ENCODE results near the gene TMEM165.
A peak's percentile ranks its signal among the peaks of the same experiment; 100 is the strongest.

The TMEM165 gene

GRCh38 chr4:55369968-55370367 lies 25.8 kb upstream of the TMEM165 start:
- no peak for DNase-seq

DNA sequence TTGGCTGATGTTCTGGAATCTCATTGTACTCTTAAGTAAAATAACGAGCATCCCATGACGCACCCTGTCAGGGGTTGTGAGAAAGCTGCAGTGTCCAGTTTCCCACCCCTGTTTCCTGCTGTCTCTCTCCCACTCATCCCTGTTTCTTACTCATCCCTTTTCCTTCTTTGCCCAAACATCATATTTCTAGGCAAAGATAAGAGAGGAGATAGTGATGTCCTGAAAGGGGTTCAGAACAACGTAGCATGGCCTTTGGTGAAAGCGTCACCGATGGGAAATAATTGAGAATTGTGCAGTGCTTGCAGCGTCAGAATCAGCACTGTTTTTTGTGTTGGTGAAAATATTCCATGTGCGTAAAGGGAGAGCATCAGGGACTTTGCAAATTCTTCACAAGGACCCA lies 23.5 kb upstream of the TMEM165 start:
- no peak for DNase-seq

GRCh38 chr4:55373461-55373860 lies 22.3 kb upstream of the TMEM165 start:
- DNase-seq: no peak

DNA sequence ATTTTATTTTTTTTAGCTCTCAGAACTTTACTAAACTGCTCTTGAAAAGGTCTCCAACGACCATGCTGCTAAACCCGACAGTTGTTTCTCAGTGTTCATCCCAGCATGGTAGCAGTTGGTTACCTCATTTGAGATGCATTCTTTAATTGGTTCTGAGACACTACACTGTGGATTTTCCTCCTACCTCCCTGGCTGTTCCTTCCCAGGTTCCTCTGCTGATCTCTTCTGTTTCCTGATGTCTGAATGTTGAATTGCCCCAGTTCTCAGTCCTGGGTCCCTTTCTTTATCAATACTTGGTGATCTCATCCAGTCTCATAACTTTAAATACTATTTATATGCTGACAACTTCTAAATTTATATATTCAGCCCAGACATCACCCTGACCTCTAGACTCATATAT lies 19.1 kb upstream of the TMEM165 start:
- DNase-seq: no peak

GRCh38 chr4:55378617-55379467 lies 16.9 kb upstream of the TMEM165 start:
- no peak for DNase-seq

GRCh38 chr4:55380576-55380975 lies 15.2 kb upstream of the TMEM165 start:
- no peak for DNase-seq

GRCh38 chr4:55381502-55381901 lies 14.3 kb upstream of the TMEM165 start:
- no peak for DNase-seq

DNA sequence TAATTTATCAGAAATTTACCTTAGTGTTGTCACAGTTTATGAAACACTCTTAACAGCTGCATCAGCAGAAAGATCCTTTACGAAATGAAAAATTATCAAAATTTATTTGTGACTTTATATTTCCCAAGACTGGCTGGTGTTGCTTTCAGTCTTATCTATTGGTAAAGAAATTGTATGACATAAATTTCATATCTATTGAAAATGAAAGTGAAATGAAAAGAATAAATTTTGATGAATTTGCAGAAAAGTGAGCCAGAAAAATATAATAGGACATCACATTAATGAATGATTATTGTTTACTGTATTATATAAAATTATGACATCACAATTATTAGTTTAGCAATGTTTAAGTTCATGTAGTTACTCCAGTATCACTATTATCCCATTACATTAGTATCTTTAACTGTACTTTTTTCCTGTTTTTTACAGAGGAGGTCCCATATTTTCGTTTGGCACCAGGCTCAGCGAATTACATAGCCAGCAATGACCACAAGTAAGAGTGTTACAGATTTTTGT lies 13.2 kb upstream of the TMEM165 start:
- no peak for DNase-seq

- no peak for DNase-seq
Observed at GRCh38 chr4:55385201-55385649, 10.5 kb upstream of the TMEM165 start.

GRCh38 chr4:55386073-55386472 lies 9.7 kb upstream of the TMEM165 start:
- no peak for DNase-seq

GRCh38 chr4:55386840-55387239 lies 8.9 kb upstream of the TMEM165 start:
- DNase-seq: no peak

- no peak for DNase-seq
Observed at GRCh38 chr4:55393461-55394320, 2.1 kb upstream of the TMEM165 start.

- DNase-seq: no peak
Observed at GRCh38 chr4:55395218-55395528, 584 bp upstream of the TMEM165 start.

DNA sequence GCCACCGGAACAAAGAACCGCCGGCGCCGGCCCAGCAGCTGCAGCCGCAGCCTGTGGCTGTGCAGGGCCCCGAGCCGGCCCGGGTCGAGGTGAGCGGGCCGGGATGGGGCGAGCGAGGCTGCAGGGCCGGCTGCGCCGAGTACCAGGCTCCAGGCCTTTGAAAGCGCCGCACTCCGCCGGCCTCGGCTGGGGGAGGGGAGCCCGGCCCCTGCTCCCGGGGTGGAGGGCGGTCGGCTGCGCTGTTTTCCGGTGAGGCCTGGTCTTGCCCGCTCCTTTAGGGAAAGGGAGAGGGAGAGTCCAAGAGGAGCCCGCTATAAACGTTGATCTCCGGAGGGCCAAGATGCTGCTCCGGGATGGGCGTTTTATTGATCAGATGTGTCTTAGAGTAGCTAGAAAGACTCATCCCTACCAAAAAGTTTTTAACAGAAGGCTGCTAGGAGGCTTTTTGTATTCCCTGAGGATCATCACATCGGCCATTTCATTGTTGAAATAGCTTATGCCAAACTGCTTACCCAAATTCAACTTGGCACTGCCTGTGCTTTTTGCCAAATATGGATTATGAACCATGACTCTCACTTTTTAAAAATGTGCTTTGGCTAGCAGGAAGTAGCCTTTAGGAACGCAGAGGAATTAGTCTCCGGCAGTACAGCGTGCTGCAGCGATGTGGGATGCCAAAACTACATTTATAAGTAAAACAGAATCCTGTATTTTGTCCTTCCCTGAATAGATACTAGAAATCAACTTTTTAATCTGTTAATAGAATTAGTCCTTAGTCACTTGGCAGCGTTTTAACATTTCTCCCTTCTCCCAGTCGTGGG lies 760 bp downstream of the TMEM165 start:
- peak; percentile 52 to 57 for DNase-seq

GRCh38 chr4:55397126-55397436 lies 1.3 kb downstream of the TMEM165 start:
- peak in 1 of 2 experiments; percentile 22 for DNase-seq

GRCh38 chr4:55397520-55398321 lies 2.0 kb downstream of the TMEM165 start:
- no peak for DNase-seq

- DNase-seq: no peak
Observed at GRCh38 chr4:55398461-55398860, 2.7 kb downstream of the TMEM165 start.

DNA sequence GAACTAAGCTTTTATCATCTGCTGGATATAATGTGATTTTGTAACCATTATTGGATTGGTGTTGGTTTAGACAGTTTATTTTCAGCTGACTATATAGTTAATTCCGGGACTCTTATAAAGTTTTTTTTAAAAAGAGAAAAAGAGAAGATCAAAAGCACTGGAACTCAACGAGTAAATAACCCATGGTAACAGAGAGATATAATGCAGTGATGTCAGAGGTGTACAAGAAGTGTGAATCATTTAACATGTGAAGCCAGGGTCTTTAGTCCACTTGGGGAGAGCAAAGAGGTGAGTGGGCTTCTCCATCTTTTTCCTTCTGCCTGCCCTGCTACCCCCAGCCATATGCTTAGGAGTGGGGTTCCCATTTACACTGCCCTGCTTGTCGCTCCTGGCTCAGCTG lies 3.2 kb downstream of the TMEM165 start:
- no peak for DNase-seq

DNA sequence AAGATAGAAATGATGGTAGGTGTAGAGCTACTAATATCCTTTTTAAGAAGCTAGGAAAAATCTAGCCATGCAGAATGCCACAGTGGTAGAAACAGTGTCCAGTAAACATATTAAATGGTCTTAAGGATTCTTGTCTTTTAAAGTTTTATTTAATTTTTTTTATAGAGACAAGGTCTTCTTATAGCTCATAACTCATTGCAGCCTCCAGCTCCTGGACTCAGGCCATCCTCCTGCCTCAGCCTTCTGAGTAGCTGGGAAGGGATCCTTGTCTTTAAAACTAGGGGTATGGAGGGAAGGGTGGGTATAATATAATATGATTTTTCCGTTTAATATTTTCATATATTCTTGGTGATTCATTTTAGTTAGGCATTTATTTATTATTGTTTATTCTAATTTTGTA lies 3.8 kb downstream of the TMEM165 start:
- DNase-seq: no peak

- DNase-seq: no peak
Observed at GRCh38 chr4:55405073-55405472, 9.3 kb downstream of the TMEM165 start.

DNA sequence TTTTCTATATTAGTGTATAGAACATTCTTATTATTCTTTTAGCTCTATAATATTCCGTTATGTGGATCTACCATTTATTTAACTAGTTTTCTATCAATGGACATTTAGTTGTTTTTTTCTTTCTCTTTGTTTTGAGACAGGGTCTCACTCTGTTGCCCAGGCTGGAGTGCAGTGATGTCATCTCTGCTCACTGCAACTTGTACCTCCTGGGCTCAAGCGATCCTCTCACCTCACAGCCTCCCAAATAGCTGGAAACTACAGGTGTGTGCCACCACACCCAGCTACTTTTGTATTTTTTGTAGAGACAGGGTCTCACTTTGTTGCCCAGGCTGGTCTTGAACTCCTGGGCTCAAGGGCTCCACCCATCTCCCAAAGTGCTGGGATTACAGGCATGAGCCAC lies 10.8 kb downstream of the TMEM165 start:
- DNase-seq: no peak

DNA sequence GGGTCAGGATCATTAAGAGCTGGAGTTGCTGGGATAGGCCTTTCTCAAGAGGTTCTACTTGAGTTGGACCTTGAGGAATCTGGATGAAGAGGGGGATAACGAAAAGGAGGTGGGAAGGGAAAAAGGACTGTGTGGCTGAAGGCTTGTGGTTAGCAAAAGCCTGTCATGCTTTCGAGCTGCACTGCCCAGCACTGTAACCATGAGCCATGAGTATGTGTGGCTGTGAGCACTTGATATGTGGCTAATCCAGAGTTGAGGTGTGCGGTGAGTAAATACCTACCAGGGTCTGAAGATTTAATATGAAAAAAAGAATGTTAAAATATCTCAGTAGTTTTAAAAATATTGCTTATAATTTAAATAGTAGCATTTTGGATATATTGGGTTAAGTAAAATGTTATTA lies 11.4 kb downstream of the TMEM165 start:
- DNase-seq: no peak
